Adrenal gland (tissue), 19 donors: Measurements from ENCODE around the gene LRRC61. TPM values are rescaled to one million over a fixed set of nuclear protein-coding genes. Genes with fewer than 3 reads are reported as not detected.
A peak's percentile ranks its signal among the peaks of the same experiment; 100 is the strongest.
"Not testable (repeated sequence)": the region's sequence is repeated elsewhere in the genome, so short reads cannot be mapped to it uniquely, and the experiment has no call there.

ENCODE experiments used
- DNase-seq, 7 donors: peaks; one replicate each; pipeline ENCODE4 v3.0.0-alpha.2; 2019 to 2020
- H3K27ac ChIP-seq, 5 donors: fragments of 200-600 bp; sonication (generic) in 4 of 5; 1 replicate in 3 of 5; 2 replicates in 2 of 5; pipeline versions ENCODE4 v1.5.1 to v1.8.0; 2016 to 2020; ENCODE audit warnings: mild to moderate bottlenecking in 1 of 5
- H3K27me3 ChIP-seq: fragments of 200-600 bp; 2 replicates; pipeline ENCODE4 v1.8.0; 2021
- H3K36me3 ChIP-seq, 2 donors: fragments of 200-600 bp; replicated peaks in 1 of 2; 1 replicate in 1 of 2; 2 replicates in 1 of 2; pipeline versions ENCODE4 v1.5.1 to v1.8.0; 2018 to 2022
- H3K4me1 ChIP-seq, 2 donors: fragments of 200-600 bp; replicated peaks in 1 of 2; 1 replicate in 1 of 2; 2 replicates in 1 of 2; pipeline versions ENCODE4 v1.5.1 to v1.8.0; 2018 to 2021
- H3K4me3 ChIP-seq, 4 donors: fragments of 200-600 bp; sonication (generic) in 3 of 4; one replicate each; pipeline ENCODE4 v1.5.1; 2016 to 2018
- H3K9me3 ChIP-seq, 3 donors: fragments of 200-600 bp; sonication (generic) in 1 of 3; replicated peaks in 1 of 3; 1 replicate in 2 of 3; 2 replicates in 1 of 3; pipeline versions ENCODE4 v1.5.1 to v1.8.0; 2016 to 2021
- POLR2A ChIP-seq, 2 donors: fragments of 450-650 bp; IDR thresholded peaks; one replicate each; pipeline ENCODE4 v1.6.1; 2017; ENCODE audit warnings: antibody characterized with exemption in 2 of 2, mild to moderate bottlenecking in 2 of 2, moderate library complexity in 1 of 2
- WGBS, 4 donors: extraction: QIAGEN DNeasy Blood & Tissue Kit in 2 of 4; methylation state at CpG; one replicate each; pipeline versions ENCODE4 v1.1.5 to v1.1.7; 2013 to 2017; 5-methylcytosine and 5-hydroxymethylcytosine counted together
- intact Hi-C, 2 donors: fragments of 100-400 bp; cut with DNase I; formaldehyde crosslinking; loops; one replicate each; pipeline versions ENCODE4 v1.14.1 to v1.15.0; 2022 to 2023
- long read RNA-seq, 10 donors: library from polyadenylated mRNA in 3 of 10; unstranded in 2 of 10; stranded (forward) in 1 of 10; transcript quantifications; one replicate each; pipeline ENCODE4 v2.0.0 and lab custom pipeline, GENCODE V29; 2021 to 2026
- polyA plus RNA-seq, 3 donors: library from polyadenylated mRNA; stranded (reverse); fragments of 200-250 nt in 2 of 3; fragments of 350-450 nt in 1 of 3; fragmentation: Illumina TruSeq in 1 of 3; extraction: RNeasy Lipid Tissue Mini Kit (QIAGEN cat#74804) in 1 of 3; gene quantifications; one replicate each; pipeline ENCODE4 v1.2.3, GENCODE V29; 2013 to 2014
- total RNA-seq, 9 donors: library from RNA; depleted of rRNA in 4 of 9; stranded (reverse); fragments of >200 nt in 4 of 9; fragments of 120-200 nt in 1 of 9; fragmentation: NEBNext Ultra II Directional in 1 of 9; extraction: Animal tissue kit (Norgen Biotek cat#: 25700) in 1 of 9; gene quantifications; one replicate each; pipeline versions ENCODE4 v1.1.0 to v1.2.4, GENCODE V29; 2013 to 2023
- TF ChIP-seq, protein P1 (sequence below), 6 experiments: fragments of 450-650 bp in 4 of 6; fragments of 200-600 bp in 2 of 6; sonication (generic) in 1 of 6; IDR thresholded peaks; 1 replicate in 5 of 6; 2 replicates in 1 of 6; pipeline versions ENCODE4 v1.5.1 to v1.8.0; 2016 to 2021; ENCODE audit warnings: antibody characterized with exemption in 6 of 6, mild to moderate bottlenecking in 2 of 6, moderate library complexity in 1 of 6
- donor health status: healthy with polysubstance abuse.
- donor health status: Bipolar disorder and iron deficiency.
- donor health status: DM: yes; HTN: yes; CAD: no.
- donor health status: DM: no; HTN: no; CAD: no.
- donor health status: DM: no; HTN: no; CAD: no.
- donor health status: DM: yes; HTN: yes; CAD: no.

Gene LRRC61
- total RNA-seq: 1,000 to 10,000 TPM in 1 of 9 donors, 100 to 1,000 TPM in 6, 10 to 100 TPM in 2; 11.4 to 1,435 (median 224) TPM
- polyA plus RNA-seq: 10 to 100 TPM in 2 of 3 donors, 1 to 10 TPM in 1; 8.6 to 34.5 (median 33.6) TPM
- long read RNA-seq, donor 1, partial matches to known transcripts: 437 of 452 reads
- long read RNA-seq, donor 1, other reads (novel, unspliced or antisense): 10 of 452 reads
- long read RNA-seq, donor 2, partial matches to known transcripts: 229 of 550 reads
- long read RNA-seq, donor 2, other reads (novel, unspliced or antisense): 318 of 550 reads
- long read RNA-seq, donor 3, transcript LRRC61-202 (3 exons, 1,877 nt): major isoform, 5 of 5 reads
- long read RNA-seq, donor 3, partial matches to known transcripts: 0 of 5 reads
- long read RNA-seq, donor 3, other reads (novel, unspliced or antisense): 0 of 5 reads
- long read RNA-seq, donor 4, transcript LRRC61-202 (3 exons, 1,877 nt): minor isoform, 8 of 59 reads
- long read RNA-seq, donor 4, transcript LRRC61-204 (2 exons, 653 nt): major isoform, 11 of 59 reads
- long read RNA-seq, donor 4, partial matches to known transcripts: 13 of 59 reads
- long read RNA-seq, donor 4, other reads (novel, unspliced or antisense): 27 of 59 reads
- long read RNA-seq, donor 5, transcript LRRC61-203 (3 exons, 667 nt): minor isoform, 50 of 243 reads
- long read RNA-seq, donor 5, transcript LRRC61-202 (3 exons, 1,877 nt): major isoform, 55 of 243 reads
- long read RNA-seq, donor 5, partial matches to known transcripts: 5 of 243 reads
- long read RNA-seq, donor 5, other reads (novel, unspliced or antisense): 130 of 243 reads
- long read RNA-seq, donor 6, partial matches to known transcripts: 0 of 23 reads
- long read RNA-seq, donor 6, other reads (novel, unspliced or antisense): 19 of 23 reads
- long read RNA-seq, donor 7, transcript LRRC61-202 (3 exons, 1,877 nt): major isoform, 5 of 186 reads
- long read RNA-seq, donor 7, partial matches to known transcripts: 180 of 186 reads
- long read RNA-seq, donor 7, other reads (novel, unspliced or antisense): 0 of 186 reads
- long read RNA-seq, donor 8, transcript LRRC61-202 (3 exons, 1,877 nt): major isoform, 9 of 10 reads
- long read RNA-seq, donor 8, partial matches to known transcripts: 0 of 10 reads
- long read RNA-seq, donor 8, other reads (novel, unspliced or antisense): 0 of 10 reads
- long read RNA-seq, donor 9, partial matches to known transcripts: 0 of 5 reads
- long read RNA-seq, donor 9, other reads (novel, unspliced or antisense): 0 of 5 reads
- long read RNA-seq, donor 10, transcript LRRC61-202 (3 exons, 1,877 nt): major isoform, 7 of 8 reads
- long read RNA-seq, donor 10, partial matches to known transcripts: 0 of 8 reads
- long read RNA-seq, donor 10, other reads (novel, unspliced or antisense): 0 of 8 reads

DNA sequence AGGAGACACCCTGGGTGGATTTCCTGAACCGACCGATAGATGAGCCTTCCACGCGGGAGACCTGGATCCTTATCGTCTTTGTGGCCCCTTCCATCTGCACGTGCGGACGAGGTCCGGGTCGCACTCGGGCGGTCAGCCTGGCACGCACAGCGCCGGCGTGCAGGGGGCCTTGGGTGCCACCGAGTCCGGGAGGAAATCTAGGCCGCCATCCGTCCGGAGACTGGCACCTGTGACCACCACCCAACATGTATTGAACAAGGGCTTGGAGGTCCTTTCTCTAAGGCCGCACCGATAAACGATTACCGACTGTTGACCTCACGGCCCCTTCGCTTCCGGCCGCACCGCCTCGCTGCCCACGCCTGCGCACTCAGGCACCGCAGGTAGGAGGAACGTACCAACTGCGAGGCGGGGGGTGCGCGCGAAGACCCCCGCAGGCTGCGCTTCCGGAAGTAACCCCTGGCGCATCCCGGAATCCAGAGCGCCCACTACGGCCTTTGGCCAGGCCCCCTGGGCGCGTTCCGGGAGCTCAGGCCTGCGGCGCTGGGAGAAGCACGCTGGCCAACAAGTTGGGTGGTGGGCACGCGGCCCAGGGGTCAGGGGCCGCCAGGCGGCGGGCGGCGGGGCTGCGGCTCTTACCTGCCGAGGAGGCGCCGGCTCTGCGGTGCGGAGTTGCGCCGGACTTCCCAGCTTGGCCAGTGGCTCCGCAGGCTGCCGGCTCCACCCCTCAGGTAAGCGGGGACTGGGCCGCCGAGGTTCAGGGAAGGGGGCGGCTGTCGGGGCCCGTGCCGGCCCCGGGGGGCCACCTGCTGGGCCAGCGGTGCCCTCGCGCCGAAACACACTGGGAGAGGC, at the start of gene LRRC61, which contains the start of gene ACTR3C:
Gene LRRC61, plus strand, starts transcription at position 523 of the 849 bp plus-strand sequence. CDS start 13,507 bp downstream, outside the sequence.
Gene ACTR3C, minus strand, starts transcription at position 713 of the 849 bp plus-strand sequence. CDS start 28,249 bp downstream, outside the sequence.
- peak in 1 of 2 donors; percentile 24 for TF ChIP-seq POLR2A (IDR thresholded peaks at IDR 0.05)
- TF ChIP-seq, protein P1, sequence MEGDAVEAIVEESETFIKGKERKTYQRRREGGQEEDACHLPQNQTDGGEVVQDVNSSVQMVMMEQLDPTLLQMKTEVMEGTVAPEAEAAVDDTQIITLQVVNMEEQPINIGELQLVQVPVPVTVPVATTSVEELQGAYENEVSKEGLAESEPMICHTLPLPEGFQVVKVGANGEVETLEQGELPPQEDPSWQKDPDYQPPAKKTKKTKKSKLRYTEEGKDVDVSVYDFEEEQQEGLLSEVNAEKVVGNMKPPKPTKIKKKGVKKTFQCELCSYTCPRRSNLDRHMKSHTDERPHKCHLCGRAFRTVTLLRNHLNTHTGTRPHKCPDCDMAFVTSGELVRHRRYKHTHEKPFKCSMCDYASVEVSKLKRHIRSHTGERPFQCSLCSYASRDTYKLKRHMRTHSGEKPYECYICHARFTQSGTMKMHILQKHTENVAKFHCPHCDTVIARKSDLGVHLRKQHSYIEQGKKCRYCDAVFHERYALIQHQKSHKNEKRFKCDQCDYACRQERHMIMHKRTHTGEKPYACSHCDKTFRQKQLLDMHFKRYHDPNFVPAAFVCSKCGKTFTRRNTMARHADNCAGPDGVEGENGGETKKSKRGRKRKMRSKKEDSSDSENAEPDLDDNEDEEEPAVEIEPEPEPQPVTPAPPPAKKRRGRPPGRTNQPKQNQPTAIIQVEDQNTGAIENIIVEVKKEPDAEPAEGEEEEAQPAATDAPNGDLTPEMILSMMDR (IDR thresholded peaks at IDR 0.05): peak in 3 of 6 experiments; percentile 7 to 29 (median 17)
- Histone ChIP-seq H3K36me3 (peaks cover 0 to 15% of the 10 kb centered on the region in 2 donors), H3K4me3 (peak within 1 kb of the TSS; percentile 16 to 88 (median 46)), H3K27me3 (no peaks in the 10 kb centered on the region), H3K9me3 (no peaks in the 10 kb centered on the region), H3K27ac (peak within 1 kb of the TSS; percentile 78 to 97 (median 90)), H3K4me1 (peaks cover 19 to 68% of the 10 kb centered on the region in 2 donors)
- intact Hi-C loops: no loop called here
- DNase-seq: peak; percentile 55 to 70 (median 64)
- 7 to 60% (median 11%) methylated on average over 1 to 82 of the region's 82 CpGs for WGBS, 4 donors

DNA sequence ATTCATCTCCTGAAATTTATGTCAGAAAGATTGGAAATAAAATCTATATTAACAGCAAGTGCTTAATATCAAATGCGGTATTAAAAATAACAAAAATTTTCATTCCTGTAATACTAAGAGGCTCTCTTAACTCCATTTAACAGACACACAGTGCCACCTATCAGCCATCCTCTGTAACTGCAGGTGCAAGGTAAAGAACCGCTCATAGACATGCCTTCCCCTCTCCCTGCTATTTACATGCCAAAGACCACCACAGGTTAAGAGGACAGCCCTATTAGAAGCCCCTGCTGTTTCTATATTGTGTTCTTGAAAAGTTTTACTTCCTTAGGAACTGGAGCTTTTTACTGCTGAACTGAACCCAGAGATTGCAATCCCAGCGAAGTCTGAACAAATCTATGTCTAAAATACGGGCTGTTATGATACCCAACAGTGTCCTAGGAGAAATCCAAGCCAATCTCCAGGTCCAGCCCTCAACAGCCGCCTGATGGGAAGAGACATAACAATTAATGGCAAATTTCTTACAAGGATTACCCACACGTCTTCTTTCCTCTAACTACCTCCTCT, 46.9 kb upstream of the LRRC61 start:
- 42 to 56% (median 54%) methylated on average over 6 of the region's 6 CpGs for WGBS, 4 donors
- peak in 3 of 7 donors; percentile 31 to 67 (median 43) for DNase-seq
- intact Hi-C loops, H3K27ac ChIP-seq, H3K9me3 ChIP-seq, H3K4me1 ChIP-seq, H3K27me3 ChIP-seq, H3K4me3 ChIP-seq, H3K36me3 ChIP-seq: not testable (repeated sequence)
- TF ChIP-seq, protein P1 (IDR thresholded peaks at IDR 0.05): peak; percentile 58 to 80 (median 72)

DNA sequence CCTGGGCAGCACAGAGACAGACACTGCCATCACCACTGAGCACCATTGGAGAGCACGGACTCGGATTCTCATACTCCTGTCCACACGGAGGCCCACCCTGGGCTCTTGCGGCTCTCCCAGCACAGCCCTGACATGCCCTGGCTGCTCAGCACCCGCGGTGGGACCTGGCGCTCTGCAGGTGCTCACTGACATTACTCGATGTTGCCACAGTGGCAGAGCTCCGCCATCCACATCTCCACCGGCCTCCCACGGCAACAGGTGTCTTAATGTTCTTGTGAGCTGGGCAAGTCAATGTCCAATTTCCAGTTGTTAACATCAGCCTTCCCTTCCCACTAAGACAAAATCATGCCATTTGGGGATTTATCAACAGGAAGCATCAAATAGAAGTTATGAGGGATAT, 44.8 kb upstream of the LRRC61 start:
- WGBS, 4 donors: 80 to 91% (median 88%) methylated on average over 3 to 11 of the region's 11 CpGs
- H3K27ac ChIP-seq, H3K4me1 ChIP-seq, intact Hi-C loops, H3K36me3 ChIP-seq, H3K27me3 ChIP-seq, H3K9me3 ChIP-seq, H3K4me3 ChIP-seq, DNase-seq: not testable (repeated sequence)

DNA sequence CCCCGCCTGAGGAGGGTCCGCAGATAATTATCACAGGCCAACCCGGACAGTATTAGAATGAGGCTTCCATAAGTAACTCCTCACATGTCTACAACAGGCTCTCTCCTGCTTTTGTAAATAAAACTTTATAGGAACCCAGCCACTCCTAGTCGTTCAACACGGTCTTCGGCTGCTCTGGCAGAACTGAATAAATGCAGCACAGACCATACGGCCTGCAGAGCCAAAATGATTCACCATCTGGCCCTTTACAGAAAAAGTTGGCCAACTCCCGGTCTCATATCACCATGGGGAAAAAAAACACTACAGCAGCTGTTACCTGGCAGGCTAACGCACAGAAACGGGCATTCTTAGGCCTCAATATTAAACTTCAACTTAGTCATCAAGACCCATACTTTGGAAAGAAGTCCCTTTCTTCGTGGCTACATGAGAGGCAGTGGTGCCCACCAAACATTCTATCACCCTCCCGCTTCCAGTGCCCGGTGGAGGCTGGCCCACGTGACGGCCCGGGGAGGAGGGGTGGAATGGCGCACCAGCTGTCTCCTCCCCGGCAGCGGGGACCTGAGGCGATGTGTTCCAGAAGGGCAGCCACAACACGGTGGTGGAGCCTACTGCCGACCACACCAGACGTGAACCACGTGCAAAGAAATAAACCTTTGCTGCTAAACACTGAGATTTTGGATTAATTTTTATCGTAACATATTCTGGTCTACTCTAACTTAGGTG, 41.3 kb upstream of the LRRC61 start:
- H3K27me3 ChIP-seq, H3K9me3 ChIP-seq, H3K4me3 ChIP-seq, H3K36me3 ChIP-seq, H3K4me1 ChIP-seq, DNase-seq, intact Hi-C loops, H3K27ac ChIP-seq: not testable (repeated sequence)
- WGBS, 4 donors: 83 to 91% (median 91%) methylated on average over 2 to 13 of the region's 25 CpGs

DNA sequence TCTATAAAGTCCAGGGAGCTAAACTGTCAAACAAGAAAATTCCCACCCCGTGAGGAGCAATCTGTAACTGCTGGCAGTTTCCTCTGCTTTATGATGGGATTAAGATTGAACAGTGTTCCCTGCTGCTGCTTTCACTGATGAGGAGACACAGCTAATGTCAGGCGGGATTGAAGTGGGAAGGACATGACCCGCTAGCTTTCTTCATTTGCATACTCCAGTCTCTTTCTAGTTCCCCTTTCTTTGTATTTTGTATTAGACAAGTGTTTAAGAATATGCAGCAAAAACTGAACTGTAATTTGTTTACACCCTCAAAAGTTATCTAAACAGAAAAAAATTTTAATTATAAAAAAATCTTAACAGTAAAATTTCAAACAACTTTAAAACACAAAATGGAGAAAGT, 40.0 kb upstream of the LRRC61 start:
- intact Hi-C loops, DNase-seq, H3K27ac ChIP-seq, H3K27me3 ChIP-seq, H3K4me1 ChIP-seq, H3K36me3 ChIP-seq, H3K4me3 ChIP-seq, H3K9me3 ChIP-seq: not testable (repeated sequence)
- WGBS, 4 donors: 65 to 92% (median 73%) methylated on average over 2 of the region's 3 CpGs

DNA sequence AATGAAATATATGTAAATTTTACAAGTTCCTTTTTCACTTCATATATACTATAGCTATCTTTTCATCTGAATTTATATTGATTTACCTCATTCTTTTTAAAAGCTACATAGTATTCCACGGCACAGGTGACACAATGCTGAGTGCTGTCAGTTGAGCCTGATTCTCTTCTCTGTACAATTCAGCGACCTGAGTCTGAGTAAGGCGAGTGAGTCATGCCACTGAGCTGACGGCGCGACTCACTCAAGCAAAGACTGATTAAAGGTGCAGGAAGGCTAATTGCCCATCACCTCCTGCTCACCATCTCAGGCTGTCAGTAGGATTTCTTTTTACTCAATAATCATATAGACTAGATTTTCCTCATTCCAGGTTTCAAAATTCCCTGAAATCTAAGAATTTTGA, 39.5 kb upstream of the LRRC61 start:
- DNase-seq, H3K36me3 ChIP-seq, H3K4me1 ChIP-seq, H3K4me3 ChIP-seq, H3K9me3 ChIP-seq, H3K27ac ChIP-seq, intact Hi-C loops, H3K27me3 ChIP-seq: not testable (repeated sequence)
- 39 to 51% (median 44%) methylated on average over 3 to 6 of the region's 6 CpGs for WGBS, 4 donors
